Karpas-422 (cell line): ENCODE results near the gene HAO2. TPM values are rescaled to one million over a fixed set of nuclear protein-coding genes. Genes with fewer than 3 reads are reported as not detected.

Experiments
- DNase-seq: peaks from one replicate; pipeline ENCODE4 v3.0.0-alpha.2; 2015
- H2AFZ ChIP-seq: fragments of 200-600 bp; sonication (generic); 2 replicates; pipeline ENCODE4 v1.6.1; 2014; ENCODE audit warnings: antibody characterized with exemption, low read length, mixed read lengths
- H3K27ac ChIP-seq: fragments of 200-600 bp; sonication (generic); 2 replicates; pipeline ENCODE4 v1.5.1; 2014; ENCODE audit warnings: mild to moderate bottlenecking, low read length, moderate library complexity
- H3K27me3 ChIP-seq: fragments of 200-600 bp; sonication (generic); 2 replicates; pipeline ENCODE4 v1.6.1; 2014; ENCODE audit warnings: low read length, mixed read lengths
- H3K36me3 ChIP-seq: fragments of 200-600 bp; sonication (generic); 2 replicates; pipeline ENCODE4 v1.6.1; 2014; ENCODE audit warnings: low read length, mixed read lengths; ENCODE audit not compliant: insufficient read depth
- H3K4me1 ChIP-seq: fragments of 200-600 bp; sonication (generic); 2 replicates; pipeline ENCODE4 v1.6.1; 2014; ENCODE audit warnings: mild to moderate bottlenecking, low read length, mixed read lengths
- H3K4me2 ChIP-seq: fragments of 200-600 bp; sonication (generic); 2 replicates; pipeline ENCODE4 v1.6.1; 2014; ENCODE audit warnings: low read length, low read depth, mild to moderate bottlenecking; ENCODE audit not compliant: poor library complexity, severe bottlenecking
- H3K4me3 ChIP-seq: fragments of 200-600 bp; sonication (generic); 2 replicates; pipeline ENCODE4 v1.5.1; 2014; ENCODE audit warnings: mild to moderate bottlenecking, antibody characterized with exemption, low read length, mixed read lengths
- H3K79me2 ChIP-seq: fragments of 200-600 bp; sonication (generic); 2 replicates; pipeline ENCODE4 v1.6.1; 2014; ENCODE audit warnings: mild to moderate bottlenecking, low read length, mixed read lengths
- H3K9ac ChIP-seq: fragments of 200-600 bp; sonication (generic); 2 replicates; pipeline ENCODE4 v1.6.0; 2014; ENCODE audit warnings: low read length
- H3K9me2 ChIP-seq: fragments of 200-600 bp; sonication (generic), shearing (Covaris generic); replicated peaks from 2 replicates; pipeline ENCODE4 v1.6.0; 2014; ENCODE audit warnings: mild to moderate bottlenecking, low read length, moderate library complexity; ENCODE audit not compliant: insufficient read depth
- H3K9me3 ChIP-seq: fragments of 300-700, 200-600 bp; sonication (generic); 2 replicates; pipeline ENCODE4 v1.6.1; 2014; ENCODE audit warnings: low read length, mixed read lengths
- H4K20me1 ChIP-seq: fragments of 200-600 bp; sonication (generic); 2 replicates; pipeline ENCODE4 v1.6.1; 2014; ENCODE audit warnings: mild to moderate bottlenecking, antibody characterized with exemption, low read length, low read depth; ENCODE audit not compliant: insufficient read depth
- small RNA-seq: library from RNA; depleted of rRNA; stranded (forward); fragments of <200 nt; gene quantifications from one replicate; pipeline ENCODE3, GENCODE V24; 2014
- total RNA-seq: library from RNA; depleted of rRNA; stranded (reverse); fragments of >200 nt; shearing (Covaris generic); gene quantifications from 2 replicates; pipeline ENCODE4 v1.2.3, GENCODE V29; 2014; ENCODE audit warnings: low replicate concordance; rRNA removed

Gene HAO2
- total RNA-seq, 1 experiment from 2014 or later = not detected

- no peak overlapping the region for H3K4me3 ChIP-seq
- H3K27me3 ChIP-seq = no peaks in the 10 kb centered on the region
- H4K20me1 ChIP-seq = no peaks in the 10 kb centered on the region
- no peaks in the 10 kb centered on the region for H3K9me2 ChIP-seq
- H3K36me3 ChIP-seq = no peaks in the 10 kb centered on the region
- H3K9ac ChIP-seq = no peak overlapping the region
- H2AFZ ChIP-seq = no peak overlapping the region
- H3K4me2 ChIP-seq = no peak overlapping the region
- no peaks in the 10 kb centered on the region for H3K79me2 ChIP-seq
- no peaks in the 10 kb centered on the region for H3K4me1 ChIP-seq
- H3K27ac ChIP-seq = no peak overlapping the region
- DNase-seq = no peak
- H3K9me3 ChIP-seq = no peaks in the 10 kb centered on the region
Observed at GRCh38 chr1:119435052-119435451, 66.5 kb downstream of the HAO2 start.

- Histone ChIP-seq H3K4me3 (no peak overlapping the region), H3K4me2 (no peak overlapping the region), H3K27ac (no peak overlapping the region), H4K20me1 (no peaks in the 10 kb centered on the region), H3K9me3 (no peaks in the 10 kb centered on the region), H3K9me2 (no peaks in the 10 kb centered on the region), H3K9ac (no peak overlapping the region), H3K36me3 (no peaks in the 10 kb centered on the region), H3K79me2 (no peaks in the 10 kb centered on the region), H2AFZ (no peak overlapping the region), H3K4me1 (no peaks in the 10 kb centered on the region), H3K27me3 (no peaks in the 10 kb centered on the region)
- DNase-seq = no peak
Observed at GRCh38 chr1:119438761-119439160, 70.2 kb downstream of the HAO2 start.

DNA sequence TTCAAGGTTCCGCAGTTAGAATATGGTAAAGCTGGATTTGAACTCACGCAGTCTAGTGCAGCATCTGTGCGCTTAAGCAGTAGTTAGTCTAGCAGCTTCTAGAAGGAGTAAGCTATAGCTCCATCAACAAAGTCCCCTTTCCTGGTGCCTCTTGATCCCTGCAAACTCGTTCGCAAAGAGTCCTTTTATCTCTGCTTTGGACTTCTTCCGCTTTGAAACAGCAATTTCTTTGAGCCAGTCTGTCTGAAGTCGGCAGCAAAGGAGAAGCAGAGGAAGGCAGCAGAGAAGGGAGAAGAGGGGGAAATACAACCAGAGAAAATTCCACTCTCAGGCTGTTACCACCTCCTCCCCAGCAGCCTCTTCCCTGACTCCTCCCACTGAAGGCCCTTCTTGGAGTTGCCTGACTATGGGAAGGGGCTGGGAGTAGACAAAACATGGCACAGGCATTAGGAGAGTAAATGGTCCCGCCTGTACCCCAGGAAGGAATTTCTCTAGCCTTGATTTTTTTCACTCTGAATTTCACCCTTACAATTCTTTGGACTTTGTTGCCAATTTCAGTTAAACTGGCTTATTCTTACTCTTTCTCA lies 72.2 kb downstream of the HAO2 start:
- no peaks in the 10 kb centered on the region for H4K20me1 ChIP-seq
- no peak overlapping the region for H3K27ac ChIP-seq
- H3K4me1 ChIP-seq = no peaks in the 10 kb centered on the region
- no peak overlapping the region for H3K4me3 ChIP-seq
- no peak overlapping the region for H2AFZ ChIP-seq
- no peak for DNase-seq
- no peaks in the 10 kb centered on the region for H3K36me3 ChIP-seq
- H3K27me3 ChIP-seq = no peaks in the 10 kb centered on the region
- no peak overlapping the region for H3K9ac ChIP-seq
- H3K4me2 ChIP-seq = no peak overlapping the region
- no peaks in the 10 kb centered on the region for H3K9me2 ChIP-seq
- H3K9me3 ChIP-seq = no peaks in the 10 kb centered on the region
- H3K79me2 ChIP-seq = no peaks in the 10 kb centered on the region

DNA sequence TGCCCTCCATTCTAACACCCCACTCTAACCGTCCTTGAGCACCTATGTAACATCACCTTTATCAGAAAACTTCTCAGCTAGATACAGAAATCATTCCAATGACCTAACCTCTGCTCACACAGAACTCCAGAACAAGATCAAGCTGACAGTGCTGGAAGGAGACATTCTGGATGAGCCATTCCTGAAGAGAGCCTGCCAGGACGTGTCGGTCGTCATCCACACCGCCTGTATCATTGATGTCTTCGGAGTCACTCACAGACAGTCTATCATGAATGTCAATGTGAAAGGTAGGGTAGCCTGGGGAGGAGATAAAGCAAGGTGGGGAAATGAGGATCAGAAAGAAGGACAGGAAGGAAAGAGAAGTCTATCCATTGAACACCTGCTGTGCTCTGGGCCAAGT lies 74.2 kb downstream of the HAO2 start:
- Histone ChIP-seq H3K36me3 (no peaks in the 10 kb centered on the region), H3K4me1 (no peaks in the 10 kb centered on the region), H3K27ac (no peak overlapping the region), H3K9ac (no peak overlapping the region), H3K9me3 (no peaks in the 10 kb centered on the region), H3K4me2 (no peak overlapping the region), H3K9me2 (no peaks in the 10 kb centered on the region), H3K79me2 (no peaks in the 10 kb centered on the region), H4K20me1 (no peaks in the 10 kb centered on the region), H3K4me3 (no peak overlapping the region), H2AFZ (no peak overlapping the region), H3K27me3 (no peaks in the 10 kb centered on the region)
- no peak for DNase-seq

Small RNAs within 50 kb of the gene (small RNA-seq; reads per million reads assigned to genes)
- not detected for gene RNU1-75P

Other genes with a start within 250 kb of the HAO2 start
- gene WARS2, start 228.1 kb upstream of the HAO2 start, total RNA-seq = 19.0 and 21.2 TPM in 2 replicates
- gene HSD3B2, start 46.4 kb downstream of the HAO2 start, total RNA-seq = not detected in 2 replicates
- not detected in 2 replicates for gene HSD3B1, start 138.4 kb downstream of the HAO2 start, total RNA-seq